ENCODE results near the gene KPNA5. TPM values are rescaled to one million over a fixed set of nuclear protein-coding genes. Genes with fewer than 3 reads are reported as not detected.

KPNA5 gene
- total RNA-seq, 2 donors from 2014 or later: 2.5 to 6.1 TPM

GRCh38 chr6:116741571-116741970 is 60.6 kb downstream of the KPNA5 start:
- TF ChIP-seq CTCF (IDR thresholded peaks at IDR 0.05): no peak

GRCh38 chr6:116745176-116745575 is 64.2 kb downstream of the KPNA5 start:
- H3K27me3 ChIP-seq: no peaks in the 10 kb centered on the region
- no peak for TF ChIP-seq CTCF (IDR thresholded peaks at IDR 0.05)
- H3K9me3 ChIP-seq: no peaks in the 10 kb centered on the region
- no peaks in the 10 kb centered on the region for H3K36me3 ChIP-seq
- no peak overlapping the region for H3K9ac ChIP-seq (ENCODE audit: low read depth in 2 of 2, low read length in 2 of 2)
- H3K4me1 ChIP-seq: no peaks in the 10 kb centered on the region
- no peak for DNase-seq
- no peak overlapping the region for H3K27ac ChIP-seq
- intact Hi-C loops (cut with DNase I): no loop called here
- no peak overlapping the region for H3K4me3 ChIP-seq

More at GRCh38 chr6:116741571-116741970, 60.6 kb downstream of the KPNA5 start:
- DNase-seq: no peak
- Histone ChIP-seq H3K4me1 (no peaks in the 10 kb centered on the region), H3K9me3 (no peaks in the 10 kb centered on the region), H3K9ac (ENCODE audit: low read depth in 2 of 2, low read length in 2 of 2) (no peak overlapping the region), H3K4me3 (no peak overlapping the region), H3K27ac (no peak overlapping the region), H3K27me3 (no peaks in the 10 kb centered on the region), H3K36me3 (no peaks in the 10 kb centered on the region)
- intact Hi-C loops (cut with DNase I): no loop called here

GRCh38 chr6:116761779-116762178 is 80.8 kb downstream of the KPNA5 start:
- TF ChIP-seq CTCF (IDR thresholded peaks at IDR 0.05): no peak
- intact Hi-C loops (cut with DNase I): no loop called here
- no peaks in the 10 kb centered on the region for H3K9me3 ChIP-seq

GRCh38 chr6:116762235-116762634 is 81.2 kb downstream of the KPNA5 start:
- Histone ChIP-seq H3K27ac (no peak overlapping the region), H3K4me1 (no peaks in the 10 kb centered on the region), H3K36me3 (no peaks in the 10 kb centered on the region), H3K27me3 (peaks cover 29% of the 10 kb centered on the region), H3K4me3 (no peak overlapping the region), H3K9ac (ENCODE audit: low read depth in 2 of 2, low read length in 2 of 2) (no peak overlapping the region), H3K9me3 (no peaks in the 10 kb centered on the region)
- TF ChIP-seq CTCF (IDR thresholded peaks at IDR 0.05): no peak
- intact Hi-C loops (cut with DNase I): no loop called here
- DNase-seq: no peak

More at GRCh38 chr6:116761779-116762178, 80.8 kb downstream of the KPNA5 start:
- Histone ChIP-seq H3K4me3 (no peak overlapping the region), H3K27ac (no peak overlapping the region), H3K36me3 (no peaks in the 10 kb centered on the region), H3K9ac (ENCODE audit: low read depth in 2 of 2, low read length in 2 of 2) (no peak overlapping the region), H3K4me1 (no peaks in the 10 kb centered on the region), H3K27me3 (peaks cover 24% of the 10 kb centered on the region)
- no peak for DNase-seq

- Histone ChIP-seq H3K27me3 (peaks cover 32% of the 10 kb centered on the region), H3K27ac (no peak overlapping the region), H3K36me3 (no peaks in the 10 kb centered on the region), H3K4me1 (no peaks in the 10 kb centered on the region), H3K9ac (ENCODE audit: low read depth in 2 of 2, low read length in 2 of 2) (no peak overlapping the region), H3K9me3 (no peaks in the 10 kb centered on the region), H3K4me3 (no peak overlapping the region)
- TF ChIP-seq CTCF (IDR thresholded peaks at IDR 0.05): no peak
- intact Hi-C loops (cut with DNase I): no loop called here
- DNase-seq: no peak
Measured at GRCh38 chr6:116763048-116763447, 82.0 kb downstream of the KPNA5 start.

All from colonic mucosa (tissue), 4 donors.